ENCODE results near the gene JAK3.

The JAK3 gene

DNA sequence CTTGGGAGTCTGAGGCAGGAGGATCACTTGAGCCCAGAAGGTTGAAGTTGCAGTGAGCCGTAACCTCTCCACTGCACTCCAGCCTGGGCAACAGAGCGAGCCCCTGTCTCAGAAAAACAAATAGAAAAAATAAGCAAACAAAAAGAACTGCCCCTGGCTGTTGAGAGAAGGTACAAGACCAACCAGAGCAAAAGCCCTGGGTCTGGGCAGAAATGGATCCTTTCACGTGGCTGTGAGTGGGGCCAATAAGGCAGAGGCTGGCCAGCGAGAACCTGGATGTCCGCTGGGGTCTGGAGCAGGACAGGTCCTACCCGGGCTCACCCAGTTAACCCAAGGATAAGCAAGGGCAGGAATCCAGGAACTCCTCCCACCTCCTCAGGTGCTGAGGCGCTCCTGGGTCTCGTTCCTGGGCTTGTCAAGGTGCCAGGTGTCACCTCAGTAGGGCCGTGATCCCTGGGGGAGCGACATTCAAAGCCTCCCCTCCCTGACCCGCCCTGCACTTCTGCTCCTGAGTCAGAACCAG, 19.2 kb upstream of the JAK3 start:
- H3K27ac ChIP-seq (ENCODE audit: low read length) = no peak overlapping the region

DNA sequence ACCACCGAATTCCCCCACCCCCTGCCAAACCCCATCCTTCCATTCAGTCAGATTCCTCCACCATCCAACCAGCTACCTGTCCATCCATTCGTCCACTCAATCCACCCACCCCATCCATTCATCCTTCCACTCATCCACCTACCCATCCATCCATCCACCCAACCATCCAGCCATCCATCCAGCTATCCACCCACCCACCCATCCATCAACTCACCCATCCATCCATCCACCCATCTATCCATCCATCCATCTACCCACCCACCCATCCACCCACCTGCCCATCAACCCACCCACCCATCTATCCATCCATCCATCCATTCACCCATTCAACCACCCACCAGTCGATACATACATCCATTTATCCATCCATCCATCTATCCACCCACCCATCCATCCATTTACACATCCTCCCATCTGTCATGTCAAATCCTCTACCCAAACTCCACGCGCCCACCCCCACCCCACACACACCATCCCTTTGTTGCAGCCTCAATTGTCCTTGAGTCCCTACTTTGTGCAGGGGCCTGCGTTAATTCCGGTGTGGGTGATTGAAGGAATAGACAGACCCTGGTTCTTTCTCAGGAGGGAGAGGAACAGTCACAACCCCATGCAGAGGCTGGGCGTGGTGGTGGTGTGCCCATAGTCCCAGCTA, 18.7 kb upstream of the JAK3 start:
- peaks cover 14% of the 10 kb centered on the region for H3K79me2 ChIP-seq (ENCODE audit: low read length)
- no peak overlapping the region for H3K27ac ChIP-seq (ENCODE audit: low read length)
- H4K20me1 ChIP-seq (ENCODE audit: insufficient read depth, low read length) = peaks cover 46% of the 10 kb centered on the region
- no peak overlapping the region for H3K4me2 ChIP-seq (ENCODE audit: low read length)
- H3K4me3 ChIP-seq (ENCODE audit: low read length) = no peak overlapping the region
- H3K4me1 ChIP-seq (ENCODE audit: low read length) = peaks cover 14% of the 10 kb centered on the region
- TF ChIP-seq EZH2phosphoT487 (IDR thresholded peaks at IDR 0.05; ENCODE audit: low read depth) = no peak
- TF ChIP-seq, protein P1, sequence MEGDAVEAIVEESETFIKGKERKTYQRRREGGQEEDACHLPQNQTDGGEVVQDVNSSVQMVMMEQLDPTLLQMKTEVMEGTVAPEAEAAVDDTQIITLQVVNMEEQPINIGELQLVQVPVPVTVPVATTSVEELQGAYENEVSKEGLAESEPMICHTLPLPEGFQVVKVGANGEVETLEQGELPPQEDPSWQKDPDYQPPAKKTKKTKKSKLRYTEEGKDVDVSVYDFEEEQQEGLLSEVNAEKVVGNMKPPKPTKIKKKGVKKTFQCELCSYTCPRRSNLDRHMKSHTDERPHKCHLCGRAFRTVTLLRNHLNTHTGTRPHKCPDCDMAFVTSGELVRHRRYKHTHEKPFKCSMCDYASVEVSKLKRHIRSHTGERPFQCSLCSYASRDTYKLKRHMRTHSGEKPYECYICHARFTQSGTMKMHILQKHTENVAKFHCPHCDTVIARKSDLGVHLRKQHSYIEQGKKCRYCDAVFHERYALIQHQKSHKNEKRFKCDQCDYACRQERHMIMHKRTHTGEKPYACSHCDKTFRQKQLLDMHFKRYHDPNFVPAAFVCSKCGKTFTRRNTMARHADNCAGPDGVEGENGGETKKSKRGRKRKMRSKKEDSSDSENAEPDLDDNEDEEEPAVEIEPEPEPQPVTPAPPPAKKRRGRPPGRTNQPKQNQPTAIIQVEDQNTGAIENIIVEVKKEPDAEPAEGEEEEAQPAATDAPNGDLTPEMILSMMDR (IDR thresholded peaks at IDR 0.05; ENCODE audit: low read depth, low read length) = no peak
- no peak overlapping the region for H2AFZ ChIP-seq (ENCODE audit: low read depth, low read length)
- no peaks in the 10 kb centered on the region for H3K9me3 ChIP-seq (ENCODE audit: insufficient read depth, low read length)
- no peaks in the 10 kb centered on the region; the same call in 1 of the 2 replicates for H3K27me3 ChIP-seq (ENCODE audit: low read depth, low read length)
- no peak overlapping the region for H3K9ac ChIP-seq (ENCODE audit: low read length)
- peaks cover 36% of the 10 kb centered on the region for H3K36me3 ChIP-seq (replicated peaks; ENCODE audit: low read depth, low read length)

More for the DNA sequence above, 19.2 kb upstream of the JAK3 start:
- H3K4me1 ChIP-seq (ENCODE audit: low read length) = peaks cover 8% of the 10 kb centered on the region
- H3K79me2 ChIP-seq (ENCODE audit: low read length) = peaks cover 8% of the 10 kb centered on the region
- H2AFZ ChIP-seq (ENCODE audit: low read depth, low read length) = no peak overlapping the region
- H3K4me2 ChIP-seq (ENCODE audit: low read length) = no peak overlapping the region
- peaks cover 40% of the 10 kb centered on the region for H4K20me1 ChIP-seq (ENCODE audit: insufficient read depth, low read length)
- H3K27me3 ChIP-seq (ENCODE audit: low read depth, low read length) = no peaks in the 10 kb centered on the region; the same call in 1 of the 2 replicates
- no peaks in the 10 kb centered on the region for H3K9me3 ChIP-seq (ENCODE audit: insufficient read depth, low read length)
- no peak overlapping the region for H3K4me3 ChIP-seq (ENCODE audit: low read length)
- H3K9ac ChIP-seq (ENCODE audit: low read length) = no peak overlapping the region
- TF ChIP-seq, protein P1 (IDR thresholded peaks at IDR 0.05; ENCODE audit: low read depth, low read length) = no peak
- TF ChIP-seq EZH2phosphoT487 (IDR thresholded peaks at IDR 0.05; ENCODE audit: low read depth) = no peak
- peaks cover 30% of the 10 kb centered on the region for H3K36me3 ChIP-seq (replicated peaks; ENCODE audit: low read depth, low read length)

DNA sequence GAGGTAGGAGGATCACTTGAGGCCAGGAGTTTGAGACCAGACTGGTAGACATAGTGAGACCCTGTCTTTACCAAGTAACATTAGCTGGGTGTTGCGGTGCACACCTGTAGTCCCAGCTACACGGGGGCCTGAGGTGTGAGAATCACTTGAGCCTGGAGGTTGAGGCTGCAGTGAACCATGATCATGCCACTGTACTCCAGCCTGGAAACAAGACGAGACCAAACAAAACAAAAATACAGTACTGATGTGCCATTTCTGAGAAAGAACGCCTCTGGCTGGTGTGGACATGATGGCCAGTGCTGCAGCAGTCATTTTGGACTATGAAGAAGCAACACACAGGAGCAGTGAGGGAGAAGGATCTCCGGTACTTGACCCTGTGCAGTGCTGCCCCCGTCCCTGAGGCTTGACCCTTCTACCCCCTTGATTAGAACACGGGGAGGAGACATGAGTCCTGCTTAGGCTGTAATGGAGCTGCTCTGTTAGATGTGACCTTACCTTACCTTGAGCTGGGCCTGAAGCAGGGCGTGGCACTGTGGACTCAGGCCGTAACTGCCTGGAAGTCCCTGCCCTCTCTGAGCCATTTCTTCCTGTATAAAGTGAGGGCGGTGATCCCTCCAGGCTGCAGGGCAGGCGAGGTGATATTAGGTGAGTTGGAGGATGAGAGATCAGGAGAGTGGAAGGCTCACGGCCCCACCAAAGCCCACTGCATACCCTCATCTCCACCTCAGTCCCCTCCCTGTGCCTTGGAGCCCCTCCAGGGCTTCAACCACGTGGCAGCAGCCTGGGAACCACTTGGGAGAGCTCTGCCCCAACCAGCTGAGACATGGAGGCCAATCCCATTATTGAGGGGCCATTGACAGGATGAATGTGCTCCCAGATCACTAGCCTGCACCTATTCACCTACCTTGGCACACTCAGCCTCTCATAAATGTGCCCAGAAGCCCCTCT, 17.9 kb upstream of the JAK3 start:
- TF ChIP-seq EZH2phosphoT487 (IDR thresholded peaks at IDR 0.05; ENCODE audit: low read depth) = no peak
- TF ChIP-seq, protein P1 (IDR thresholded peaks at IDR 0.05; ENCODE audit: low read depth, low read length) = no peak
- 0 out of 2 replicates have a peak overlapping the region, but pooled peaks have one; percentile 0 for H3K27ac ChIP-seq (ENCODE audit: low read length)
- H3K79me2 ChIP-seq (ENCODE audit: low read length) = peaks cover 22% of the 10 kb centered on the region
- no peaks in the 10 kb centered on the region for H3K9me3 ChIP-seq (ENCODE audit: insufficient read depth, low read length)
- peaks cover 54% of the 10 kb centered on the region for H4K20me1 ChIP-seq (ENCODE audit: insufficient read depth, low read length)
- H3K9ac ChIP-seq (ENCODE audit: low read length) = no peak overlapping the region
- H3K4me1 ChIP-seq (ENCODE audit: low read length) = peaks cover 20% of the 10 kb centered on the region
- H3K27me3 ChIP-seq (ENCODE audit: low read depth, low read length) = no peaks in the 10 kb centered on the region; the same call in 1 of the 2 replicates
- H3K4me3 ChIP-seq (ENCODE audit: low read length) = no peak overlapping the region
- H2AFZ ChIP-seq (ENCODE audit: low read depth, low read length) = no peak overlapping the region
- H3K4me2 ChIP-seq (ENCODE audit: low read length) = no peak overlapping the region
- peaks cover 44% of the 10 kb centered on the region for H3K36me3 ChIP-seq (replicated peaks; ENCODE audit: low read depth, low read length)

Data from OCI-LY3 (cell line).